WTC11 (cell line): ENCODE results near the gene ANTKMT. TPM values are rescaled to one million over a fixed set of nuclear protein-coding genes. Genes with fewer than 3 reads are reported as not detected.

Source experiments
- ARID4B ChIP-seq: sonication (generic); formaldehyde crosslinking; IDR thresholded peaks from 2 replicates; pipeline ENCODE4 v1.8.0; 2023; ENCODE audit warnings: missing genetic modification reagents, mild to moderate bottlenecking, borderline replicate concordance
- CDX4 ChIP-seq: fragments of 250-450 bp; sonication (Bioruptor Pico); IDR thresholded peaks from 2 replicates; pipeline ENCODE4 v1.9.0; 2021; ENCODE audit warnings: moderate library complexity, mild to moderate bottlenecking, inconsistent platforms, borderline replicate concordance
- CREM ChIP-seq: sonication (generic); formaldehyde crosslinking; IDR thresholded peaks from 2 replicates; pipeline ENCODE4 v1.8.1; 2022; ENCODE audit warnings: mild to moderate bottlenecking, missing genetic modification reagents, moderate library complexity
- FOXP4 ChIP-seq: sonication (generic); formaldehyde crosslinking; IDR thresholded peaks from 2 replicates; pipeline ENCODE4 v1.8.0; 2022; ENCODE audit warnings: mild to moderate bottlenecking, missing genetic modification reagents
- HMGXB4 ChIP-seq: sonication (generic); formaldehyde crosslinking; IDR thresholded peaks from 2 replicates; pipeline ENCODE4 v1.8.1; 2023; ENCODE audit warnings: mild to moderate bottlenecking, moderate library complexity, missing genetic modification reagents
- JAZF1 ChIP-seq: fragments of 250-450 bp; sonication (Bioruptor Pico); IDR thresholded peaks from 2 replicates; pipeline ENCODE4 v1.9.0; 2021; ENCODE audit warnings: moderate library complexity, mild to moderate bottlenecking, inconsistent platforms
- JUN ChIP-seq: sonication (generic); formaldehyde crosslinking; IDR thresholded peaks from 2 replicates; pipeline ENCODE4 v1.8.0; 2023; ENCODE audit warnings: mild to moderate bottlenecking, missing genetic modification reagents
- MAX ChIP-seq: sonication (generic); formaldehyde crosslinking; IDR thresholded peaks from 2 replicates; pipeline ENCODE4 v1.8.0; 2022; ENCODE audit warnings: mild to moderate bottlenecking, missing genetic modification reagents
- MXD4 ChIP-seq: fragments of 250-450 bp; sonication (Bioruptor Pico); IDR thresholded peaks from 2 replicates; pipeline ENCODE4 v1.8.0; 2021; ENCODE audit warnings: mild to moderate bottlenecking, moderate library complexity, borderline replicate concordance
- NFATC4 ChIP-seq: fragments of 250-450 bp; sonication (Bioruptor Pico); IDR thresholded peaks from 2 replicates; pipeline ENCODE4 v1.9.0; 2021; ENCODE audit warnings: mild to moderate bottlenecking
- NR2C2 ChIP-seq: sonication (generic); formaldehyde crosslinking; IDR thresholded peaks from 2 replicates; pipeline ENCODE4 v1.8.0; 2022; ENCODE audit warnings: mild to moderate bottlenecking, missing genetic modification reagents
- NR3C1 ChIP-seq: sonication (generic); formaldehyde crosslinking; conservative IDR thresholded peaks from 2 replicates; pipeline ENCODE4 v1.8.1; 2023; ENCODE audit warnings: low read depth, mild to moderate bottlenecking, missing genetic modification reagents
- STAT6 ChIP-seq: sonication (generic); formaldehyde crosslinking; conservative IDR thresholded peaks from 2 replicates; pipeline ENCODE4 v1.8.1; 2023; ENCODE audit warnings: mild to moderate bottlenecking, low read depth, missing genetic modification reagents, moderate library complexity
- TEAD4 ChIP-seq: sonication (generic); formaldehyde crosslinking; IDR thresholded peaks from 2 replicates; pipeline ENCODE4 v1.8.0; 2022; ENCODE audit warnings: mild to moderate bottlenecking, missing genetic modification reagents
- USF2 ChIP-seq: sonication (generic); formaldehyde crosslinking; IDR thresholded peaks from 2 replicates; pipeline ENCODE4 v1.8.1; 2023; ENCODE audit warnings: mild to moderate bottlenecking, missing genetic modification reagents, moderate library complexity
- ZBTB21 ChIP-seq: sonication (generic); formaldehyde crosslinking; IDR thresholded peaks from 2 replicates; pipeline ENCODE4 v1.8.1; 2023; ENCODE audit warnings: mild to moderate bottlenecking, missing genetic modification reagents, borderline replicate concordance
- ZNF317 ChIP-seq: sonication (generic); formaldehyde crosslinking; IDR thresholded peaks from 2 replicates; pipeline ENCODE4 v1.8.1; 2023; ENCODE audit warnings: low read depth, mild to moderate bottlenecking, moderate library complexity, missing genetic modification reagents, borderline replicate concordance
- ZNF671 ChIP-seq: fragments of 250-450 bp; sonication (Bioruptor Pico); IDR thresholded peaks from 2 replicates; pipeline ENCODE4 v1.8.0; 2021; ENCODE audit warnings: mild to moderate bottlenecking
- total RNA-seq: library from RNA; stranded (reverse); gene quantifications from 3 replicates; pipeline ENCODE4 v1.2.3, GENCODE V29; 2021
- TF ChIP-seq, protein P1 (sequence below): sonication (generic); formaldehyde crosslinking; IDR thresholded peaks from 2 replicates; pipeline ENCODE4 v1.8.1; 2022; ENCODE audit warnings: low read depth, mild to moderate bottlenecking, moderate library complexity, missing genetic modification reagents, borderline replicate concordance
- TF ChIP-seq, protein P2 (sequence below): fragments of 250-450 bp; sonication (Bioruptor Pico); IDR thresholded peaks from 2 replicates; pipeline ENCODE4 v1.8.0; 2021; ENCODE audit warnings: mild to moderate bottlenecking

The ANTKMT gene
- total RNA-seq, 1 experiment from 2014 or later: 40.6 TPM

DNA sequence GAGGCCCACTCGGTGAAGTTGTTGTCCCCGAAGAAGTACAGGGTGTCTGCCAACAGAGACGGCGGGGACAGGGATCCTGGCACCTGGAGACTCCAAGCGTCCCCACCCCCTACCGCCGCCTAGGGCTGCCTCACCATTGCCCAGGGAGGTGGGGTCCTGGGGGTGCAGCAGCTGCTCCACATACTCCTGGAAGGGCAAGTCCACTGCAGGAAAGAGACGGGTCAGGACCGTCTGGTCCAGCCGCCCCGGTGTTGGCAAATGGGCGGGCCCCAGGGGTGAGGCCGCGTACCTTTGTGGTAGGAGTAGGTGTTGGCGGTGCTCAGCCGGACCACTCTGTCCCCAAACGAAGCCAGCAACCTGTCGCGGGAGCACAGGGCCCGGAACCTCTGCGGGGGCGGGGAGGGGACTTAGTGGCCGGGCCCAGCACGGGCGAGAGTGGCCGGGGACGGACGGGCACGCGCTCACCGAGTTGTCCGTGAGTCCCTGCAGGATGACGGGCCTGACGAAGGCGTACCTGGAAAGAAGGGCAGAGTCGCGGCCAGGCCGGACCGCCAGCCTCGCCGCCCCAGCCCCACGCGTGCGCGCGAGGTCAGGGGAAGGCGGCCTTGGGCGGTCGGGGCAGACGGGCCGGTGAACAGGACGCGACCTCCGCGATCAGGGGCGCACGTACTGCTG, 37.4 kb upstream of the ANTKMT start (continued):
- TF ChIP-seq, protein P1, sequence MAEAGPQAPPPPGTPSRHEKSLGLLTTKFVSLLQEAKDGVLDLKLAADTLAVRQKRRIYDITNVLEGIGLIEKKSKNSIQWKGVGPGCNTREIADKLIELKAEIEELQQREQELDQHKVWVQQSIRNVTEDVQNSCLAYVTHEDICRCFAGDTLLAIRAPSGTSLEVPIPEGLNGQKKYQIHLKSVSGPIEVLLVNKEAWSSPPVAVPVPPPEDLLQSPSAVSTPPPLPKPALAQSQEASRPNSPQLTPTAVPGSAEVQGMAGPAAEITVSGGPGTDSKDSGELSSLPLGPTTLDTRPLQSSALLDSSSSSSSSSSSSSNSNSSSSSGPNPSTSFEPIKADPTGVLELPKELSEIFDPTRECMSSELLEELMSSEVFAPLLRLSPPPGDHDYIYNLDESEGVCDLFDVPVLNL (CRISPR knock-in tag): no peak
- TF ChIP-seq MAX (CRISPR knock-in tag): no peak
- no peak; the same call in 1 of the 2 replicates for TF ChIP-seq ZNF671 (CRISPR knock-in tag)
- TF ChIP-seq NR2C2 (CRISPR knock-in tag): no peak
- TF ChIP-seq, protein P2, sequence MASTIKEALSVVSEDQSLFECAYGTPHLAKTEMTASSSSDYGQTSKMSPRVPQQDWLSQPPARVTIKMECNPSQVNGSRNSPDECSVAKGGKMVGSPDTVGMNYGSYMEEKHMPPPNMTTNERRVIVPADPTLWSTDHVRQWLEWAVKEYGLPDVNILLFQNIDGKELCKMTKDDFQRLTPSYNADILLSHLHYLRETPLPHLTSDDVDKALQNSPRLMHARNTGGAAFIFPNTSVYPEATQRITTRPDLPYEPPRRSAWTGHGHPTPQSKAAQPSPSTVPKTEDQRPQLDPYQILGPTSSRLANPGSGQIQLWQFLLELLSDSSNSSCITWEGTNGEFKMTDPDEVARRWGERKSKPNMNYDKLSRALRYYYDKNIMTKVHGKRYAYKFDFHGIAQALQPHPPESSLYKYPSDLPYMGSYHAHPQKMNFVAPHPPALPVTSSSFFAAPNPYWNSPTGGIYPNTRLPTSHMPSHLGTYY (CRISPR knock-in tag): no peak
- no peak; the same call in 1 of the 2 replicates for TF ChIP-seq TEAD4
- 0 out of 2 replicates have a peak, but pooled peaks have one; percentile 38 for TF ChIP-seq ARID4B (CRISPR knock-in tag)
- peak; percentile 53; the same call in 1 of the 2 replicates for TF ChIP-seq HMGXB4 (CRISPR knock-in tag)
- TF ChIP-seq CREM: 0 out of 2 replicates have a peak, but pooled peaks have one; percentile 44
- no peak for TF ChIP-seq FOXP4 (CRISPR knock-in tag)
- TF ChIP-seq MXD4 (CRISPR knock-in tag): no peak
- no peak; the same call in none of the 2 replicates for TF ChIP-seq NFATC4
- TF ChIP-seq JAZF1: no peak
- TF ChIP-seq ZNF317: no peak
- no peak for TF ChIP-seq JUN (CRISPR knock-in tag)
- TF ChIP-seq STAT6: no peak
- TF ChIP-seq CDX4 (CRISPR knock-in tag): no peak
- no peak for TF ChIP-seq ZBTB21
- TF ChIP-seq USF2 (CRISPR knock-in tag): no peak
- TF ChIP-seq NR3C1: no peak
